Loucy (cell line): ENCODE measurements around the gene PPME1.

ENCODE experiments used
- H2AFZ ChIP-seq: fragments of 200-600 bp; sonication (generic); 2 replicates; pipeline ENCODE4 v1.6.0; 2016; ENCODE audit warnings: antibody characterized with exemption, mild to moderate bottlenecking, low read length, moderate library complexity
- H3F3A ChIP-seq: fragments of 200-600 bp; 2 replicates; pipeline ENCODE4 v1.6.0; 2016; ENCODE audit warnings: antibody characterized with exemption, low read depth, mild to moderate bottlenecking
- H3K27me3 ChIP-seq: fragments of 200-600 bp; sonication (generic); 2 replicates; pipeline ENCODE4 v1.6.1; 2014; ENCODE audit warnings: low read length, mild to moderate bottlenecking; ENCODE audit not compliant: insufficient read depth, poor library complexity, severe bottlenecking
- H3K36me3 ChIP-seq: fragments of 200-600 bp; sonication (generic); 2 replicates; pipeline ENCODE4 v1.6.1; 2016; ENCODE audit warnings: low read length; ENCODE audit not compliant: insufficient read depth
- H3K4me1 ChIP-seq: fragments of 200-600 bp; sonication (generic); 2 replicates; pipeline ENCODE4 v1.5.1; 2014; ENCODE audit warnings: low read length, mild to moderate bottlenecking; ENCODE audit not compliant: insufficient read depth, poor library complexity, severe bottlenecking
- H3K4me2 ChIP-seq: fragments of 200-600 bp; sonication (generic); 2 replicates; pipeline ENCODE4 v1.6.0; 2014; ENCODE audit warnings: antibody characterized with exemption, low read length, low read depth, mild to moderate bottlenecking; ENCODE audit not compliant: poor library complexity, severe bottlenecking
- H3K4me3 ChIP-seq: fragments of 200-600 bp; sonication (generic); 2 replicates; pipeline ENCODE4 v1.5.1; 2014; ENCODE audit warnings: low read length, mild to moderate bottlenecking, mixed read lengths; ENCODE audit not compliant: poor library complexity, severe bottlenecking
- H3K79me2 ChIP-seq: fragments of 200-600 bp; sonication (generic); 2 replicates; pipeline ENCODE4 v1.6.1; 2014; ENCODE audit warnings: low read length; ENCODE audit not compliant: insufficient read depth
- H3K9ac ChIP-seq: fragments of 200-600 bp; sonication (generic); 2 replicates; pipeline ENCODE4 v1.6.0; 2014; ENCODE audit warnings: mild to moderate bottlenecking, low read depth, low read length, moderate library complexity; ENCODE audit not compliant: poor library complexity, severe bottlenecking
- H3K9me2 ChIP-seq: fragments of 200-600 bp; sonication (generic); replicated peaks from 2 replicates; pipeline ENCODE4 v1.6.1; 2016; ENCODE audit warnings: low read depth, low read length, mixed read lengths
- H3K9me3 ChIP-seq: fragments of 200-600 bp; sonication (generic); 2 replicates; pipeline ENCODE4 v1.6.1; 2014; ENCODE audit warnings: mild to moderate bottlenecking, antibody characterized with exemption, low read length, low read depth; ENCODE audit not compliant: insufficient read depth
- H4K20me1 ChIP-seq: fragments of 200-600 bp; sonication (generic); 2 replicates; pipeline ENCODE4 v1.6.0; 2014; ENCODE audit warnings: antibody characterized with exemption, low read length, mild to moderate bottlenecking; ENCODE audit not compliant: insufficient read depth, poor library complexity, severe bottlenecking
- EZH2phosphoT487 ChIP-seq: fragments of 200-600 bp; IDR thresholded peaks from 2 replicates; pipeline ENCODE4 v1.6.1; 2018; ENCODE audit warnings: antibody characterized with exemption, mild to moderate bottlenecking, moderate library complexity, borderline replicate concordance
- TF ChIP-seq, protein P1 (sequence below): fragments of 200-600 bp; sonication (generic); conservative IDR thresholded peaks from 2 replicates; pipeline ENCODE4 v1.5.1; 2014; ENCODE audit warnings: mild to moderate bottlenecking, antibody characterized with exemption, low read length

The PPME1 gene

GRCh38 chr11:74288161-74288560, 117.1 kb downstream of the PPME1 start:
- Histone ChIP-seq H3K27me3 (no peaks in the 10 kb centered on the region), H2AFZ (no peak overlapping the region), H4K20me1 (no peaks in the 10 kb centered on the region), H3K9me2 (no peaks in the 10 kb centered on the region), H3K4me2 (no peak overlapping the region), H3K36me3 (no peaks in the 10 kb centered on the region), H3K79me2 (no peaks in the 10 kb centered on the region), H3K4me3 (no peak overlapping the region), H3K9ac (no peak overlapping the region), H3K4me1 (peaks cover 6% of the 10 kb centered on the region), H3F3A (no peaks in the 10 kb centered on the region), H3K9me3 (no peaks in the 10 kb centered on the region)
- TF ChIP-seq, protein P1, sequence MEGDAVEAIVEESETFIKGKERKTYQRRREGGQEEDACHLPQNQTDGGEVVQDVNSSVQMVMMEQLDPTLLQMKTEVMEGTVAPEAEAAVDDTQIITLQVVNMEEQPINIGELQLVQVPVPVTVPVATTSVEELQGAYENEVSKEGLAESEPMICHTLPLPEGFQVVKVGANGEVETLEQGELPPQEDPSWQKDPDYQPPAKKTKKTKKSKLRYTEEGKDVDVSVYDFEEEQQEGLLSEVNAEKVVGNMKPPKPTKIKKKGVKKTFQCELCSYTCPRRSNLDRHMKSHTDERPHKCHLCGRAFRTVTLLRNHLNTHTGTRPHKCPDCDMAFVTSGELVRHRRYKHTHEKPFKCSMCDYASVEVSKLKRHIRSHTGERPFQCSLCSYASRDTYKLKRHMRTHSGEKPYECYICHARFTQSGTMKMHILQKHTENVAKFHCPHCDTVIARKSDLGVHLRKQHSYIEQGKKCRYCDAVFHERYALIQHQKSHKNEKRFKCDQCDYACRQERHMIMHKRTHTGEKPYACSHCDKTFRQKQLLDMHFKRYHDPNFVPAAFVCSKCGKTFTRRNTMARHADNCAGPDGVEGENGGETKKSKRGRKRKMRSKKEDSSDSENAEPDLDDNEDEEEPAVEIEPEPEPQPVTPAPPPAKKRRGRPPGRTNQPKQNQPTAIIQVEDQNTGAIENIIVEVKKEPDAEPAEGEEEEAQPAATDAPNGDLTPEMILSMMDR, result no peak
- TF ChIP-seq EZH2phosphoT487, result no peak

DNA sequence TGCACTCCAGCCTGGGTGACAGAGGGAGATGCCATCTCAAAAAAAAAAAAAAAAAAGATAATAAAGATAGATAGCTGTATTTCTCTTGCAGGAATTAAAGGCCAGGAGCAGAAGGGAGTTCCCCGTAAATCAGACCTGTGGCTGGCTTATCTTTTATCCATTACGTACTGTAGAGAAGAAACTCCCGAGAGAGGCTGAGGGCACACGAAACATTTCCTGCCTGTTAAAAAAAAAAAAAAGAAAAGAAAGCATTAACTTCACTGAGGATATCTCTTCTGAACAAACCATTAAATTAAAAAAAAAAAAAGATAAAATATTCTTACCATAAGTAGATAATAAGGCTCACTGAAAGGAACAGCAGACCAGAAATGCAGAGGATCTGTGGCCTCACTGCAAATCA, 117.8 kb downstream of the PPME1 start:
- no peak overlapping the region for H2AFZ ChIP-seq
- TF ChIP-seq, protein P1, result no peak
- TF ChIP-seq EZH2phosphoT487, result no peak
- peaks cover 6% of the 10 kb centered on the region for H3K4me1 ChIP-seq

GRCh38 chr11:74297484-74297883, 126.4 kb downstream of the PPME1 start:
- Histone ChIP-seq H3K36me3 (no peaks in the 10 kb centered on the region), H3K27me3 (no peaks in the 10 kb centered on the region), H3K4me1 (no peaks in the 10 kb centered on the region)

More for the DNA sequence above, 117.8 kb downstream of the PPME1 start:
- H3F3A ChIP-seq, result no peaks in the 10 kb centered on the region
- H3K36me3 ChIP-seq, result no peaks in the 10 kb centered on the region
- no peaks in the 10 kb centered on the region for H4K20me1 ChIP-seq
- no peaks in the 10 kb centered on the region for H3K79me2 ChIP-seq
- no peaks in the 10 kb centered on the region for H3K9me2 ChIP-seq
- no peak overlapping the region for H3K9ac ChIP-seq
- H3K9me3 ChIP-seq, result no peaks in the 10 kb centered on the region
- H3K4me3 ChIP-seq, result no peak overlapping the region
- H3K27me3 ChIP-seq, result no peaks in the 10 kb centered on the region
- H3K4me2 ChIP-seq, result no peak overlapping the region

More at GRCh38 chr11:74297484-74297883, 126.4 kb downstream of the PPME1 start:
- TF ChIP-seq, protein P1, result no peak
- no peak for TF ChIP-seq EZH2phosphoT487
- H4K20me1 ChIP-seq, result no peaks in the 10 kb centered on the region
- H3K9me2 ChIP-seq, result no peaks in the 10 kb centered on the region
- H3K4me2 ChIP-seq, result no peak overlapping the region
- no peak overlapping the region for H2AFZ ChIP-seq
- no peaks in the 10 kb centered on the region for H3K79me2 ChIP-seq
- H3K9me3 ChIP-seq, result no peaks in the 10 kb centered on the region
- no peak overlapping the region for H3K4me3 ChIP-seq
- no peak overlapping the region for H3K9ac ChIP-seq
- H3F3A ChIP-seq, result no peaks in the 10 kb centered on the region
